Activated T-helper 1 cell treated with Interleukin-2 at 50 U/mL for 16 hours (primary cell): Measurements from ENCODE around the gene PPARA.
"Not testable (repeated sequence)": the region's sequence is repeated elsewhere in the genome, so short reads cannot be mapped to it uniquely, and the experiment has no call there.

Source experiments
- DNase-seq: peaks from one replicate; pipeline ENCODE4 v3.0.0-alpha.2; 2020; ENCODE audit warnings: low read depth

Gene PPARA

DNA sequence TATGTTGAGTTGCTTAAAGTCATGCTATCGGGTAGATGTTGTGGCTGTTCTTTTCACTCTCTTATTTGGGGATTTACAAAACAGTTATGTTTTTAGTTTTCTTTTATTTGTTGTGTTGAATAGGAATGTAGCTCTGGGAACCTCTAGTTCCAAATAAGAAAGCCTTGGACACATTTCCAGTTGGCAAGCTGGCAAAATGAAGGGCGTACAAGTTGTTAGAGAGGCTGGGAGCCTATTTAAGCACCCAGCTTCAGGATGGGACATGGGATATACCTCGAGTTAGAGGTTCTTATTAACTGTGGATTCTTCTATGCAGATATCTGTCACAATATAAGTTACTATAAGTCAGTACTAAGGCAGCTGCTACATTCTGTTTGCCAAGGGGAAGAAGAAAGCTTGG, 22.8 kb downstream of the PPARA start:
- no peak for DNase-seq

DNA sequence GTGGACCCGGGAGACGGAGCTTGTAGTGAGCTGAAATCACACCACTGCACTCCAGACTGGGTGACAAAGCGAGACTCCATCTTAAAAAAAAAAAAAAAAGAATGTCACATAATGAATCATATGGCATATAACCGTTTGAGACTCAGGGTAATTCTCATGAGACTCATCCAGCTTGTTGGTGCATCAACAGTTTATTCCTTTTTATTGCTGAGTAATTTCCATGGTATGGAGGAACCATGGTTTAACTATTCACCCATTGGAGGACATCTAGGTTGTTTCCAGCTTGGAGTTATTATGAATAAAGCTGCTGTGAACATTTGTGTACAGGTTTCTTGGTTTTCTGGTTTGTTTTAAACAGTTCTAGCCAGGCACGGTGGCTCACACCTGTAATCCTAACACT, 25.3 kb downstream of the PPARA start:
- DNase-seq: no peak

DNA sequence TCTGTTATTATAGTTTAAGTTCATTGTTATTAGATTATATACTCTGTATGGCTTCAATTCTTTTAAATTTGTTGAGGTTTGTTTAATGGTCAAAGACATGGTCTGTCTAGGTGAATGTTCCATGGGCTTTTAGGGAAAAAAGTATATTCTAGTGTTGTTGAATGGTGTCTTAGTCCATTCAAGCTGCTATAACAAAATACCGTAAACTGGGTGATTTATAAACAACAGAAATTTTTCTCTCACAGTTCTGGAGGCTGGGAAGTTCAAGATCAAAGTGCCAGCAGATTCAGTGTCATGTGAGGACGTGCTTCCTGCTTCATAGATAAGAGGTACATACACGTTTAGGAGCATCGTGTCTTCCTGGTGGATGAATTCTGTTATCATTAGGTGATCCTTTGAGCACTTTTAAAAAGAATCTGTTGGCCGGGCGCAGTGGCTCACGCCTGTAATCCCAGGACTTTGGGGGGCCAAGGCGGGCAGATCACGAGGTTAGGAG, 26.2 kb downstream of the PPARA start:
- no peak for DNase-seq

DNA sequence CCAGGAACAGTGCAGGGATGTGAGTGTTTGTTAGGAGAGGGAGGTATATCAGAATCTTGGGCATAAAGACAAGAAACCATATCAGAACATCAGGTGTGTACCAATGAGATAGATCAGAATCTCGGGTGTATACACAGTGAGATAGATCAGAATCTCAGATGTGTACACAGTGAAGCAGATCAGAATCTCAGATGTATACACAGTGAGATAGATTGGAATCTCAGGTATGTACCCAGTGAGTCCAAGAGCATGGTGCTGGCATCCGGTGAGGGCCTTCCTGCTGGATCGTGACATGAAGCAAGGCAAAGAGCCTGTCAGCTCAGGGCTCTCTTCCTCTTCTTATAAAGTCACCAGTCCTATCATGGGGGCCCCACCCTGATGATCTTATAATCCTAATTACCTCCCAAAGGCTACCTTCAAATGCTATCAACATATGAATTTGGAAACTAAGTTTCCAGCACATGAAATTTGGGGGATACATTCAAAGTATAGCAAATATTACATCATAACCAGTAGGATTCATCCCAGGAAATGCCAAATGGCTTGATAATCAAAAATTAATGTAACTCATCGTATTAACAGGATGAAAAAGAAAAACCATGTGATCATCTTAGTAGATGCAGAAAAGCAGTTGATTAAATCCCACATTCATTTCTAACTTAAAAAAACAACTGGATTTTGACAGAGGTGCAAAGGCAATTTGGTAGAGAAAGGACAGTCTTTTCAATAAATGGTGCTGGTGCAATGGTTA, 28.6 kb downstream of the PPARA start:
- DNase-seq: no peak

DNA sequence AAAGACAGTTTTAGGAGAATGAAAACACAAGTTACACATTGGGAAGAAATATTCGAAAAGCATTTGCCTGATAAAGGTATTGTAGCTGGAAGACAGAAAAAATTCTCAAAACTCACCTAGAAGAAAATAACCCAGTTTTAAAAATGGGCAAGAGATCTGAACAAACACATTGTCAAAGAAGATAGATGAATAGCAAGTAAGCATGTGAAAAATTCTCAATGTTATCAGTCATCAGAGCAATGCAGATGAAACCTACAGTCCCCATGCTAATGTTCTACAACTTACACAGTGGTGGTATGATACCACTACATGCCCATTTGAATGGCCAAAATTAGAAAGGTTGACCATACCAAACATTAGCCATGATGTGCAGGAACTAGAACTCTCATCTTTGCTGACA, 29.4 kb downstream of the PPARA start:
- no peak for DNase-seq

DNA sequence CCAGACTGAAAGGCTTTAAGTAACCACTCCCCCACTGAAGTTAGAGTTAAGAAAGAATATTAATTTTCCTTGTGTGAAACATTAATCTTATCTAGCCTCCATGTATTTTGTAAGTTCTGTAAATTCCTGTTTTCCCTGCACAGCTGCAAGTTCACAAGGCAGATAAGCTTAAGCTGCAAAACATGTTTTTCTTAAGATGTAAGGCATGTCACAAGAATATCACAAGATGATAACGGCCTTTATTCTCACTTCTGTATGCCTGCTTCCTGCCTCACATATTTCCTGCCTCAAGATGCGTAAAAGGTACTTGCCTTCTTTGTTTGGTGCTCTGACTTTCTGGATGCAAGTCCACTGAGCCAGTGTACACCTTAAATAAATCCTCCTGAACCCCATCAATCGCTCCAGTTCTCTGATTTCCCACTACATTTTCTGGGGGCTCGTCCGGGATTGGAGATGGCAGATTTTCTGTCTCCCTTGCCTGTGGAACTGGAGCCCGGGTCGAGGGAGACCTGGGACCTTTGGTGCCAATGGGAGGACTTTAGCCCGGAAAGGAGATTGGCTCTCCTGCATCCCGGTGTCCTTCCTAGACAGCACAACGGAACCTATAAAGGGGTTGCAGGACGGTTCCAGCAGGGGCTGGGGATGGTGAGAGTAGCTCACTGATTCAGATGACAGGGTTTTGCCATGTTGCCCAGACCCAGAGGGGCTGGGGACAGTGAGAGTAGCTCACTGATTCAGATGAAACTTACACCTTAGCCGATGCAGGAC, 30.2 kb downstream of the PPARA start:
- DNase-seq: no peak

DNA sequence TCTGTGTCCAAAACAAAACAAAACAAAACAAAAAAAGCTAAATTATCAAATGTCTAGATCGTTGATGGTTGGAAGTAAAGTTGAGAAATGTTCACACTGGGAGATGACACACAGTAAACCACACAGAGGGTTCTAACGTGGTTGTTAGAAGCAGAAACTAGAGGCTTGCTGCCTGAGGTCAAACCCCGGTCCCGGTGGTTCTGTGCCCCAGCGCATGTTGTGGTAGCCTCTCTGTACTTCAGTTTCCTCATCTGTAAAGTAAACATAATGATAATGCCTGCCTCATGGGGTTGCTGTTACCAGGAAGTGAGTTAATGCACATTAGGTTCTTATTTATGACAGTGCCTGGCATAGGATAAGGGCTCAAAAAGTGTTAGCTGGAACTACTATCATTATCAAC, 33.4 kb downstream of the PPARA start:
- no peak for DNase-seq

DNA sequence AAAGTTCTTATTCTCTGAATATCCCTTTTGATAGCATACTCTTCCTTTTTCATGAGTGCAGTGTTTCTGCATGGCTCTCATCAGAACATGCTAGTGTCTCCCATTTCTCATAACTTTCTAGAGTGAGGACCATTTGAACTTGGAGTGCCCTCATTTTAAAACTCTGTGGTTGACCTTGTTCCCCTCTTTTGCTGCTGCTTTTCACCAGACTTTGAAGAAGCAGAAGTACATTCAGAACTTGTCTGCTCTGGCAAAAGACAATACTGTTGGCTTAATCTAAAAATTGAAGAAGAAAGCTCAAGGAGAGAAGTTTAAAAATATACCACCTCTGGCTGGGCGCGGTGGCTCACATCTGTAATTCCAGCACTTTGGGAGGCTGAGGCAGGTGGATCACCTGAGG, 35.0 kb downstream of the PPARA start:
- DNase-seq: no peak

DNA sequence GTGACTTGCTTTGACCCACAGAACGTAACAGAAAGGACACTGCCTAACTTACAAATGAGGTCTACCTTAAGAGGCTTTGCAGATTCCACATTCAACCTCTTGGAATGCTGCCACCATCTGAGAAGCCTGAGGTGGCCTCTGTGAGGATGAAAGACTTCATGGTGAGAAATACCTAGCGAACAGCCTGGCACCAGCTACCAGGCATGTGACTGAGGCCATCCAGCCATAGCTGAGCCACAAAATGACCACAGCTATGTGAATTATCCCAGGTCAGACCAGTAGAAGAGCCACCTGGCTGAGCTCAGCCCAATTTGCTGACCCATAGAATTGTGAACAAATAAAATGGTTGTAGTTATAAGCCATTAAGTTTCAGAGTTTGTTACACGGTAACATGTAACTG, 37.5 kb downstream of the PPARA start:
- no peak for DNase-seq

DNA sequence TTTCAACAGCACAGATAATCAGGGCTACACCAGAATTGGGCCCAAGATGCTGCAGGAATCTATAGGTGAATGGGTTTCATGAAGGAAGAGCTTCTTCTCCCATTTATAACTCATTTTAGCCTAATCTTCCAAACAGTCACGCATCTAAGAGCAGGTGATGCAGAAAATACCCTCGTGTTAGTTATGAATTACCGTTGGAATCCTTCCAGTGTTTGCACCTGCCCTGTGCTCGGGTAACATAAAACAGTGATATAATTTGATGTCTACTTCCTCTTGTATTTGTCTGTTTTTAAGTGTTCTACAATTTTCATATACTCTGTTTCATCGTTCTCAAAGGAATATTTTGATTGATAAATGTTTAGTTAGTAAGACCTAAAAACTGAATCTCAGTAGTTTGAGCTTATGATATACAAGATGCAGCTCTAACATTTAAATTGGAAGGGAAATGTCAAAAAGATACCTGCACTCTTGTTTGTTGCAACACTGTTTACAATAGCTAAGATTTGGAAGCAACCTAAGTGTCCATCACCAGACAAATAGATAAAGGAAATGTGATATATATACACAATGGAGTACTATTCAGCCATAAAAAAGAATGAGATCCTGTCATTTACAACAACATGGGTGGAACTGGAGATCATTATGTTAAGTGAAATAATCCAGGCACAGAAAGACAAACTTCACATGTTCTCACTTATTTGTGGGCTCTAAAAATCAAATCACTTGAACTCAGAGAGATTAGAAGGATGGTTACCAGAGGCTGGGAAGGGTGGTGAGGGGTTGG, 42.1 kb downstream of the PPARA start:
- DNase-seq: no peak

DNA sequence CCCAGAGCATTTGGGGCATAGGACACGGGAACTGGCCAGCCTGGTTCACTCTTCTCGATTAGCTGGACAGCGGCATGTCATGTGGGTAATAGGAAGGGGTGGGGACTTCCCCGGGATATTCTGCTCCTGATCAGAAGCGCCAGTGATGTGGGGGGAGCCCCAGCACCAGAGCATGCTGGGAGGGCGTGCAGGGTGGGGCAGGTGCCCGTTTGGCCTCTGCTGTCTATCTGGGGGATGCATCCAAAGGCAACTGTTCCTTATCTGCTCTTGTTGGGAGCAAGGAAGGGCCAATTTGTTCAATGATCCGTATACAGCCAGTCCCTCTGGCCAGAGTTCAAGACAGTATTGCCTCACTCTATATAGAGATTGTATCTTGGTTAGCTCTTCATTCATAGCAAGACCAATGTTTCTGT, 43.6 kb downstream of the PPARA start:
- DNase-seq: no peak

DNA sequence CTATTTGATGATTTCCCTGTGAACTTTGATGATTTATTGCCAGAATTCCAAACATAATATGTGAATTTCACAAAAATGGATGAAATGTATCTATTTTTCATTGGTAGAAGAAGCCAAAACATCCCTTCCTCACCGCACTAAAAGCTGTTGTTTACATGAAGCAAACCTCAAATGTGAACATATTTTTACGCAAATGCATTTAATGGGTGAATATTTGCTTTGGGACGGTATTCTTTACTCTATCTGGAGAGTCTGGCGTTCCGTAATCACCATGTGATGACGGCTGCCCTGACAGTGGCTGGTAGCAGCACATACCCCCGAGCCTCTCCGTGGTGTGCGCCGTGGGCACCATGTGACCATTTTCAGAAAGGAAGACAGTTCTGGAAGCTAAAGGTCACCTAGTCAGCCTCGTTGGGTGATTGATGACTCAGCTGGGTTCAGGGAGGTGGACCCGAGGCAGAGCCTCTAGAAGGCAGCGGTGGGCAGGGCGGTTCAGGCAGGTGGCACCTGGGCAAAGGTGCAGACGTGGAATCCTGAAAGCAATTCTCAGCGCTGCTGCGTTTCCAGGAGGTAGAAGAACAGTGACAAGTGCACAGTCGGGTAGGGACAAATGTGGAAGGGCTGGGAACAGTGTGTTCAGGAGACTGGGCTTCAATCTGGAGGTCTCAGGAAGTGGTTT, 45.3 kb downstream of the PPARA start:
- DNase-seq: no peak

DNA sequence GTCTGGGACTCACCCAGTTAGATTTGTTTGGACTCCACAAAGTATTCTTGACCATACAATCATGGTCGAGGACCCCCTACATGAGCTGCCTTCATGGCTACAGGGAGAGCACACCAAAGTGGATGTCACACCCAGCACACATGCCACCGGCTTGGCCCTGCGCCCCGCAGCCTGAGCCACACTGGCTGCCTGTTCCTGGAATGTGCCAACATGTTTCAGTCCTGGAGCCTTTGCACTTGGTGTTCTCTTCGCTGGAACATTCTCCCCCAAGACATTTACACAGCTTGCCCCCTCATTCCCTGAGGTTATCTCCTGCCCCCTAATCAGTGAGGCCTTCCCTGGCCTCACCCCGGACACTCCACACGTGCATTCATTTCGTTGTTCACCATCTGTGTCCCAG, 46.0 kb downstream of the PPARA start:
- DNase-seq: no peak

DNA sequence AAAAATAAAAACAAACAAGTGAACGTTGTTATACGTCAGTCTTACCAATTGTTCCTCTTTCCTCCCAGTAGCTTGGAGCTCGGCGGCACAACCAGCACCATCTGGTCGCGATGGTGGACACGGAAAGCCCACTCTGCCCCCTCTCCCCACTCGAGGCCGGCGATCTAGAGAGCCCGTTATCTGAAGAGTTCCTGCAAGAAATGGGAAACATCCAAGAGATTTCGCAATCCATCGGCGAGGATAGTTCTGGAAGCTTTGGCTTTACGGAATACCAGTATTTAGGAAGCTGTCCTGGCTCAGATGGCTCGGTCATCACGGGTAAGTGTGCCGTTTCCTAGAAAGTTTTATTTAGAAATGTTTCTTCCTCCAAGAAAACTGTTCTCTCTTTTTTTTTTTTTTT, 47.9 kb downstream of the PPARA start:
- no peak for DNase-seq

DNA sequence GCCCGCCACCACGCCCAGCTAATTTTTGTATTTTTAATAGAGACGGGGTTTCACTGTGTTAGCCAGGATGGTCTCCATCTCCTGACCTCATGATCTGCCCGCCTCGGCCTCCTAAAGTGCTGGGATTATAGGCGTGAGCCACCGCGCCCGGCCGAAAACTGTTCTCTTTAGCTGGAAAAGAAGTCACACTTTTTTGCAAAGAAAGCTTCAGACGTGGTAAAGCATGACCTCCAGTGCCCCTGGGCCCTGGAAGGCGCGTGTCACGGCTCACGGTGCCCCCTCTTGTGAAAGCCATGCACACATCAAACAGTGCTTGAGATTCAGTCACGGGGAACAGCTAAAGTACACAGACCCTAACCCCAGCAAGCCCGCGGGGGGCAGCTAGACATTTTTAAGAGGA, 48.5 kb downstream of the PPARA start:
- DNase-seq: not testable (repeated sequence)

DNA sequence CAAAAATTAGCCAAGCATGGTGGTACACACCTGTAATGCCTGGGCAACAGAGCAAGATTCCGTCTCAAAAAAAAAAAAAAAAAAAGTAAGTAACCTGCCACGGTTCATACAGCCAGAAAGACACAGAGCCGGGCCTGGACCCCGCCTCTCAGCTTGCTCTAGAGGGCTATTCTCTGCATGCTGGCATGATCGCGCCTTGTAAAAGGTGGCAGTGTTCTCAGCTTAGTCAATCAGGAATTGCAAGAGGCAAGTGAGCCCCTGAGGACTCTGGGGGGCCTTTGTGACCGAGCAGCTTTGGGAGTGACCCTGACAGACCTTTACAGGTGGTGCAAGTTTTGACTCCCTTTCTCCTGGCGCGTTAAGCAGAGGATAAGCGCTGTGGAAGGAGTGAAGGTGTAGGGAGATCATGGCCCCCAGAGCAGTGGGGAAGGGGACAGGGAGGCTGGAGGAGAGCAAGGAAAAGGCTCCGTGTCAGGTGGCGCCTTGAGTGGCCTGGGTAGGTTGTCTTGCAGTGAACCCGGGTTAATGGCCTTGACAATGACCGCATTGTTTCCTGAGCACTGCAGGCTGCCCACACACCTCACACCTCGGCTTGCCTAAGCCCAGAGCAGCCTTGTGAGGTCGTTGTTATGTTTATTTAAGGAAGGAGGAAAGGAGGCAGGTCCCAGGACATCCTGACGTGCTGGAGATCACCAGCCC, 50.9 kb downstream of the PPARA start:
- DNase-seq: no peak

DNA sequence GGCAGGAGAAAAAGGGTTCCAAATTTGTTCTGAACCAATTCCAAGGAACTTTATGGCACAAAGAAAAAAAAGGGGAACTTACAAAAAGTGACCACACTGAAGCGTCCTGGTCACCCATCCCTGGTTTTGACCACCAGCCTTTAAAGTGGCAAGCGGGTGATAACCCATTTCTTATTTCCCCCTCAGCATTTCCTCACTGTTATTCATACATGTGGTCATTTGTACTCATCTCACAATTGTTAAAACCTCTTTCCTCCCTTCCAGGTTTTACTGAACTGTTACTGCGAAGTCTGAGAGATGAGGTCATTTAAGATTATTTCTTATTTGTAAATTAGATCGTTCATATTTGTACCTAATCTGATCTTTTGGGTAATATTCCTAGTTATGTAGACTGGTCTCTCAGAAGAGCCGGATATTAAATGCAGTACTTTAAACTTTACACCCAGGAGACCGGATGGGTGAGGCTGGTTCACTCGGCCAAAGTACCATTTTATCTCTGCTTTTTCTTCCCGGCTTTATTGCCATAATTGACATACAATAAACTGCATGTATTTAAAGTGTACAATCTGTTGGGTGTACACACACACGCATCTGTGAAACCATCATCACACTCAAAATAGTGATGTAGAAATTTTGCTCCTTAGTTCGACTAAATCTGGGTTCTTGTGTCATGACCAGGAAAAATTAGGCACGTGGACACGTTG, 52.7 kb downstream of the PPARA start:
- no peak for DNase-seq

DNA sequence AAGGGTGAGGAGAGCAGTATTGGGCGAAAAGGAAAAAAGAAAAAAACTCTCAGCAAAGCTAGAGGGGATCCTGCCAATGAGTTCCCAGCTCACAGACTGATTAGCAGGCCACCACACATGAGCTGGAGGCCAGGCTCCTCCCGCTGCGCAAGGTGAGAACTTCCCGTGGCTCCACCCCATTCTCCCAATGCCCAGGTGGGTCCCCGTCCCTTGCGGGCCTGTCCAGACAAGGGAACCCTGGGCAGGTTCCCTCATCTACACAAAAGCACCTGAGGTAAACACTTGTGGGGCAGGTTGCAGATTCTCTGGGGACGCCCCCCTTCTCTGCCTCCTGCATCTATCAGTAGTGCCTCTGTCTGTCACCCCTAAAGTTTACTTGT, 53.3 kb downstream of the PPARA start:
- no peak for DNase-seq

DNA sequence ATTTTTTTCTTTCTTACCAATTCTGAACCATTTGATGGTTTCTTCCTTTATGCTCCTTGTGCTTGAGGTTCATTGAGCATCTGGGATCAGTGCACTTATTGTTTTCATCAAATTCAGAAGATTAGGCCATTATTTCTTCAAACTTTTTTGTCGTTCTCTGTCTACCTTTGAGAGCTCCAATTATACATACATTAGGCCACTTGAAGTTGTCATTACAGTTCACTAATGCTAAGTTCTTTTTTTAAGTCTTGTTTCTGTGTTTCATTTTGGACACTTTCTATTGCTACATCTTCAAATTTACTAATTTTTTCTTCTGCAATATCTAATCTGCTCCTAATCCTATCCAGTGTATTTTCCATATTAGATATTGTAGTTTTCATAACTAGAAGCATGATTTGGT, 58.9 kb downstream of the PPARA start:
- no peak for DNase-seq

DNA sequence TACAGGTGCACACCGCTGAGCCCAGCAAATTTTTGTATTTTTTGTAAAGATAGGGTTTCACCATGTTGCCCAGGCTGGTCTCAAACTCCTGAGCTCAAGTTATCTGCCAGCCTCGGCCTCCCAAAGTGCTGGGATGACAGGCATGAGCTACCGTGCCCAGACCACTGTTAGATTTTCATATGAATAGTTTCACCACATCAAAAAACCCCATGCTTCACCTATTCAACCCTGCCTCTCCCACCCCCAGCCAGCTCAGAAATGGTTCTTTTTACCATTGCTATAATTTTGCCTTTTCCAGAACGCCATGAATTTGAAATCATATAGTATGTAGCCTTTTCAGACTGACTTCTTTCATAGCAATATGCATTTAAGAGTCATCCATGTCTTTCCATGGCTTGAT, 61.9 kb downstream of the PPARA start:
- DNase-seq: no peak

DNA sequence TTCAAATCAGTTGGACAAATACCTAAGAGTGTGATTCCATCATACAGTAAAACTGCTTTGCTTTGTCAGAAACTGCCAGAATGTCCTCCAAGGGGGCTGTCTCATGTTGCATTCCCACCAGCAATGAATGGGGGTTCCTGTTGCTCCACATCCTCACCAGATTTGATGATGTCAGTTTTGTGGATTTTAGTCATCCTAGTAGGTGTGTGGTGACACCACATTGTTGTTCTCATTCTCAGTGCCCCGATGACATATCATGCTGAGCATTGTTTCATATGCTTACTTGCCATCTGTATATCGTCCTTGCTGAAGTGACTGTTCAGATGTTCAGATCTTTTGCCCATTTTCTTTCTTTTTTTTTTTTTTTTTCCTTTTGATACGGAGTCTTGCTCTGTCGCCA, 62.7 kb downstream of the PPARA start:
- DNase-seq: no peak
